ENCODE data around the gene FARS2. TPM values are rescaled to one million over a fixed set of nuclear protein-coding genes. Genes with fewer than 3 reads are reported as not detected.

Gene FARS2
- polyA plus RNA-seq, 1 of the 3 experiments (the other 2 are of a cell fraction) = 12.5 TPM

GRCh38 chr6:5482619-5483018 lies 221.3 kb downstream of the FARS2 start:
- DNase-seq = no peak
- TF ChIP-seq YY1 (IDR thresholded peaks at IDR 0.05; ENCODE audit: low read depth) (no peak), GATA2 (CRISPR knock-in tag; IDR thresholded peaks at IDR 0.05) (no peak), ZBTB33 (IDR thresholded peaks at IDR 0.05; ENCODE audit: borderline replicate concordance, low read depth) (no peak), TCF12 (IDR thresholded peaks at IDR 0.05) (no peak), RAD21 (IDR thresholded peaks at IDR 0.05; ENCODE audit: low read length) (no peak), RFX5 (IDR thresholded peaks at IDR 0.05; ENCODE audit: low read length) (no peak), RCOR1 (IDR thresholded peaks at IDR 0.05; ENCODE audit: low read length) (no peak), SMC3 (IDR thresholded peaks at IDR 0.05; ENCODE audit: low read depth, low read length) (no peak), CHD2 (IDR thresholded peaks at IDR 0.05; ENCODE audit: low read length, partially characterized antibody) (no peak), SIN3A (IDR thresholded peaks at IDR 0.05; ENCODE audit: borderline replicate concordance, low read depth, low read length) (no peak), NFIC (IDR thresholded peaks at IDR 0.05; ENCODE audit: borderline replicate concordance) (no peak), GABPA (IDR thresholded peaks at IDR 0.05; ENCODE audit: low read depth) (no peak)
- TF ChIP-seq, protein P1, sequence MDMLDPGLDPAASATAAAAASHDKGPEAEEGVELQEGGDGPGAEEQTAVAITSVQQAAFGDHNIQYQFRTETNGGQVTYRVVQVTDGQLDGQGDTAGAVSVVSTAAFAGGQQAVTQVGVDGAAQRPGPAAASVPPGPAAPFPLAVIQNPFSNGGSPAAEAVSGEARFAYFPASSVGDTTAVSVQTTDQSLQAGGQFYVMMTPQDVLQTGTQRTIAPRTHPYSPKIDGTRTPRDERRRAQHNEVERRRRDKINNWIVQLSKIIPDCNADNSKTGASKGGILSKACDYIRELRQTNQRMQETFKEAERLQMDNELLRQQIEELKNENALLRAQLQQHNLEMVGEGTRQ (IDR thresholded peaks at IDR 0.05; ENCODE audit: borderline replicate concordance, low read depth, low read length) = no peak
- Histone ChIP-seq H3K27ac (ENCODE audit: low read depth in 2 of 2, low read length in 1 of 2) (no peak overlapping the region), H3K9ac (no peak overlapping the region), H3F3A (replicated peaks; ENCODE audit: insufficient read depth) (no peaks in the 10 kb centered on the region), H3K9me3 (no peaks in the 10 kb centered on the region), H3K4me1 (ENCODE audit: control insufficient read depth in 1 of 2, insufficient read depth in 2 of 2, low read depth in 1 of 2, low read length in 1 of 2) (peaks cover 0 to 5% of the 10 kb centered on the region in 2 experiments; a peak in 1 of 4 replicates), H3K4me3 (ENCODE audit: low read depth in 2 of 2, low read length in 1 of 2) (no peak overlapping the region), H2AFZ (ENCODE audit: low read depth) (no peak overlapping the region), H4K20me1 (ENCODE audit: insufficient read depth) (no peaks in the 10 kb centered on the region), H3K79me2 (ENCODE audit: insufficient read depth) (no peaks in the 10 kb centered on the region), H3K27me3 (ENCODE audit: insufficient read depth) (no peaks in the 10 kb centered on the region), H3K4me2 (no peak overlapping the region), H3K9me2 (no peaks in the 10 kb centered on the region; the same call in 1 of the 2 replicates), H3K36me3 (replicated peaks in 1 of 2; ENCODE audit: control insufficient read depth in 1 of 2, insufficient read depth in 2 of 2, low read length in 1 of 2) (peaks cover 0 to 2% of the 10 kb centered on the region in 2 experiments)
- WGBS (ENCODE audit: low lambda C conversion rate) = 100% methylated on average over 2 of the region's 3 CpGs
- ChIA-PET POLR2A (no interaction called here), CTCF (interaction anchor here (0.8 to 2.4 kb wide), 5 partner anchors 8 to 39 kb away, joined by 3 to 12 read pairs (median 3); no protein-coding TSS in a partner anchor)

DNA sequence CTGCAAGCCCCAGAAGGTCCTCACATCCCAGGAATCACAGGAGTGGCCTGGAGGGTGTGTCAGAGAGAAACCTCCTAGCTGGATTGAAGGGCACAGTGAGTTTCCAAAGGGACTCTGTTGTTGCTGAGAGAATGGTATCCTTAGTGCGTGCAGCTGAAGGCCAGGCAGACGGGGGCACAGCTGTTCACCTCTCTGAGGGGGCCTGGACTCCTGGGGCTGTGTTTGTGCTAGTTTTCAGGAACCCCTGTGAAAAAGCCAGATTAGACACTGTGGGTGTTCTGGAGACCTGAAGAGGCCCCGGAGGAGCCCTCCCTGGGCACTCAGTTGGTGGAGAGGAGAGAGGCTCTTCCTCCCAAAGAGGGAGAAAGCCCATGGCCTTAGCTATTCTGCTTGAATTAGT lies 223.4 kb downstream of the FARS2 start:
- H3K4me1 ChIP-seq (ENCODE audit: control insufficient read depth in 1 of 2, insufficient read depth in 2 of 2, low read depth in 1 of 2, low read length in 1 of 2) = peaks cover 0 to 5% of the 10 kb centered on the region in 2 experiments; a peak in 1 of 4 replicates
- DNase-seq = no peak
- H2AFZ ChIP-seq (ENCODE audit: low read depth) = no peak overlapping the region
- H4K20me1 ChIP-seq (ENCODE audit: insufficient read depth) = no peaks in the 10 kb centered on the region
- no peak overlapping the region for H3K27ac ChIP-seq (ENCODE audit: low read depth in 2 of 2, low read length in 1 of 2)
- no peaks in the 10 kb centered on the region for H3F3A ChIP-seq (replicated peaks; ENCODE audit: insufficient read depth)
- H3K27me3 ChIP-seq (ENCODE audit: insufficient read depth) = no peaks in the 10 kb centered on the region; the same call in 1 of the 2 replicates
- H3K9me3 ChIP-seq = no peaks in the 10 kb centered on the region
- no peaks in the 10 kb centered on the region; the same call in 1 of the 2 replicates for H3K9me2 ChIP-seq
- H3K79me2 ChIP-seq (ENCODE audit: insufficient read depth) = no peaks in the 10 kb centered on the region
- no peak overlapping the region for H3K4me2 ChIP-seq
- H3K9ac ChIP-seq = no peak overlapping the region
- peaks cover 0 to 2% of the 10 kb centered on the region in 2 experiments for H3K36me3 ChIP-seq (replicated peaks in 1 of 2; ENCODE audit: control insufficient read depth in 1 of 2, insufficient read depth in 2 of 2, low read length in 1 of 2)
- CTCF ChIA-PET = interaction anchor here (1.0 kb wide), 1 partner anchor 14 kb away, joined by 3 read pairs; no protein-coding TSS in a partner anchor
- 100% methylated on average over 2 of the region's 3 CpGs for WGBS (ENCODE audit: low lambda C conversion rate)
- H3K4me3 ChIP-seq (ENCODE audit: low read depth in 2 of 2, low read length in 1 of 2) = no peak overlapping the region
- POLR2A ChIA-PET = no interaction called here
- TF ChIP-seq NFIC (IDR thresholded peaks at IDR 0.05; ENCODE audit: borderline replicate concordance) (no peak), NRF1 (IDR thresholded peaks at IDR 0.05; ENCODE audit: low read depth, low read length) (no peak), RXRA (IDR thresholded peaks at IDR 0.05; ENCODE audit: borderline replicate concordance, low read depth) (no peak), FOXJ3 (CRISPR knock-in tag; IDR thresholded peaks at IDR 0.05) (no peak), CHD2 (IDR thresholded peaks at IDR 0.05; ENCODE audit: low read length, partially characterized antibody) (no peak), MXI1 (IDR thresholded peaks at IDR 0.05; ENCODE audit: low read depth, low read length) (no peak), EZH2phosphoT487 (IDR thresholded peaks at IDR 0.05; ENCODE audit: borderline replicate concordance, low read depth) (no peak), IRF3 (IDR thresholded peaks at IDR 0.05; ENCODE audit: low read depth, low read length) (no peak), PBX3 (IDR thresholded peaks at IDR 0.05) (no peak), TEAD4 (IDR thresholded peaks at IDR 0.05; ENCODE audit: borderline replicate concordance, insufficient read depth) (no peak), JUND (IDR thresholded peaks at IDR 0.05) (no peak), POLR2AphosphoS5 (IDR thresholded peaks at IDR 0.05; ENCODE audit: low read depth, low read length) (no peak)
